ENCODE data around the gene ACTG2.

- TF ChIP-seq CTCF (IDR thresholded peaks at IDR 0.05) (no peak), POLR2A (IDR thresholded peaks at IDR 0.05) (no peak)
These were observed 7.1 kb downstream of the ACTG2 start for GRCh38 chr2:73899801-73900336.

Measured in gastroesophageal sphincter (tissue), 3 donors.